ENCODE measurements around the gene MYL2. TPM values are rescaled to one million over a fixed set of nuclear protein-coding genes. Genes with fewer than 3 reads are reported as not detected.

Gene MYL2
- total RNA-seq, 1 donor from 2014 or later, result 20.2 TPM

DNA sequence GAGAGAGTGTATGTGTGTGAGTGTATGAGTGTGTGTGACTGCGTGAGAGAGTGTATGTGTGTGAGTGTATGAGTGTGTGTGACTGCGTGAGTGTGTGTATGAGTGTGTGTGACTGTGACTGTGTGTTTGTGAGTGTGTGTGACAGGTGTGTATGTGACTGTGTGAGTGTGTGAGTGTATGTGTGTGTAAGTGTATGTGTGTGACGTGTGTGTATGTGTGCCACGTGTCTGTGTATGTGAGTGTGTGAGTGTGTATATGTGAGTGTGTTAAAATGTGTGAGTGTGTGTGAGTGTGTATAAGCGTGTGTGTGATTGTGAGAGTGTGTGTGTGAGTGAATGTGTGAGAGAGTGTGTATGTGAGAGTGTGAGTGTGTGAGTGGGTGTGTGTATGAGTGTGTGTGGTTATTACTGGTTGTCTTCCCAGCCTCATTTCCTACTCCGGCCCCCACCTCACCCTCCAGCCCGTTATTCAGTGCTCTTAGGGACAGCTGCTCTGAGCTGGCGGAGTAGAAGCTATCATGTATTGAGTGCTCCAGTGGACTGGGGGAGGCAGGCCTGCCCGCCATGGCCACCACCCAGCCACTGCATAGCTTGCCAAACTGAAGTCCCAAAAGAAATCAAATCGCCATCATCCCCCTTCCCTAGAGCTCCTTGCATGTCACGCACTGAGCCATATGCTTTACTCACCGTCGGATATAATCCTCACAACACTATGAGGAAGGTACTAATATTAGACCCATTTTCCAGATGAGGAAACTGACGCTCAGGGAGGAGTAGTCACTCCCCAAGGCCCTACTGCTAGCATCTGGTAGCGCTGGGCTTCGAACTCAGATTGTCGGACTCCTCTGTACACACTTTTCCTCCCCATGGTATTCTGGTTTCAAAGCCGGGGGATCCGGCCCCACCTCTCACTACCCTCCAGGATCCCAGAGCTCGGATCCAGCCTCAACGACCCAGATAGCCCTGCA lies 10.3 kb upstream of the MYL2 start:
- peak; percentile 56 for DNase-seq (ENCODE audit: low read depth)

GRCh38 chr12:110929818-110930217 lies 9.4 kb upstream of the MYL2 start:
- DNase-seq (ENCODE audit: low read depth), result no peak

DNA sequence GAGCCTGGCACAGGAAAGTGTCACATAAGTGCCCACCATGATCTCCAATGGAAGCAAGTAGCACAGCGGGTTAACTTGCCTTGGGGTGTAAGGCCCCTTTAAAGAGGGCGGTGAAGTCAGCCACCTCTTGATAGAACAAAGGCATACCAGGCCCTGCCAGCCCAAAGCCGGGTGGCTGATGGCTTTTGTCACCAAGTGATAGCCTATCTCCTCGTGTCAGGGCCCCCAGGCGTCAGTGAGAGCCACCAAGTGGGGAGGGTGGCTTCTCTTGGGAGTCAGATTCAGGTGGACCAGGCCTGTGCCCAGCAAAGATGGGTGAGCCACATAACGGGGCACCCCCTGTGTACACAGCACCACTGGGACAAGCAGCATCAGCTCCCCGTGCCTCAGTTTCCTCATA lies 8.3 kb upstream of the MYL2 start:
- no peak for DNase-seq (ENCODE audit: low read depth)

GRCh38 chr12:110927546-110927945 lies 7.2 kb upstream of the MYL2 start:
- DNase-seq (ENCODE audit: low read depth), result no peak

DNA sequence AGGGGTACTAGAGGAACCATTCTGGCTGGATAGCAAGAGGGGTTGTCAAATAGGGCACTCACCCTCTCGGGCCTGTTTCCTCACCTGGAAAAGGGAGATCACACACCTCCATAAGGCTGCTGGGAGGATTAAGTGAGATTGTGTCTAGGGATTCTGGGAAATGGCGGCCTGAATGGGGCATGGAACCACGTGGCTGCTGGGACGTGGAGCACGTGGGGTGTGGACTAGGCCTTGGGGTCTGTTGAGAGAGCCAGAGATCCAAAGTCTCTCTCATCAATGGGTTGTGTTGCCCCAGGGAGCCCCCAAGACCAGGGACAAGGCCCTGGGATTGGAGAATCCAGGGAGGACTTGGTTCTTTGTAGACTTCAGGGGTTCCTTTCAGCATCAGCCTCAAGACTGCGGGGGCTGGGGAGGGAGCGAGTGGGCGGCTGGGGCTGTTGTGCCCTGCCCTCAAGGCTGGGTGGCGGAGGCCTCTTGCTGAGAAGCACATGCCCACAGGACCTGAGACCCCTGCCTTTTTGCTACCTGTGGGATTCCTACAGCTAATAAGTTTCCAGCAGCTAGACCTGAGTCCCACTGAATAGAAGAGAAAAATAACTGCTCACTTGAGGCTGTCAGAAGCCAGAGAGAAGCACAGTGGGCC lies 3.4 kb upstream of the MYL2 start:
- DNase-seq (ENCODE audit: low read depth), result no peak

- DNase-seq (ENCODE audit: low read depth), result no peak
Measured at GRCh38 chr12:110923192-110923591, 2.8 kb upstream of the MYL2 start.

GRCh38 chr12:110922652-110923051 lies 2.3 kb upstream of the MYL2 start:
- DNase-seq (ENCODE audit: low read depth), result no peak

DNA sequence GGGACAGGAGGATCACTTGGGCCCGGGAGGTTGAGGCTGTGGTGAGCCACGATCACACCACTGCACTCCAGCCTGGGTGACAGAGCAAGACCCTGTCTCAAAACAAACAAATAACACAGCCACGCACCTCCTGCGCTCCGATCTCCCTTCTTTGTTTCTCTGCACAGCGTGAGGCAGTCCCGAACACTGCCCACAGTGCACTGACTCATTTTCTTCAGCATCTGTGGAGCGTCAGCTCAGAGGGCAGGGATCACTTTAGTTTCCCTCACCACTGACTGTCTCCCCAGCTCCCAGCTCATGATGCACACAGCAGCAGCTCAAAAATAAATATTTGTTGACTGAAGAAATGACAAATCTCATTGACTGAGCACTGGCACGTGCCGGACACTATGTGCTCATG lies 883 bp upstream of the MYL2 start:
- DNase-seq (ENCODE audit: low read depth), result peak; percentile 67

DNA sequence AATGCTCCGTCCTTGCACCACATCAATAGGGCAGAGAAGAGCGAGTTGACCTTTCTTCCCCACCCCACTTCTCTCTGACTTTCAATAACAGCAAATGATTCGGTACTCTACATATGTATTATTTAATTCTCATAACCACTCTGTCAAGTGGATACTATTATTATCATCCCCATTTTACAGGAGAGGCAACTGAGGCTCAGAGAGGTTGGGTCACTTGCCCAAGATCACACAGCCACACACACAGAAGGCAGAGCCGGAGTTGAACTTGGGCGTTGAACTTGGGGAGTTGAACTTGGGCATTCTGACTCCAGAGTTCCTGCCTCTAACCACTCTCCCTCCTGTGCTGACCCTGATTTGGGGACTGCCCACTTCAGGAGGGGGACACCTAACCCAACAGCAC lies 659 bp downstream of the MYL2 start:
- DNase-seq (ENCODE audit: low read depth), result no peak

DNA sequence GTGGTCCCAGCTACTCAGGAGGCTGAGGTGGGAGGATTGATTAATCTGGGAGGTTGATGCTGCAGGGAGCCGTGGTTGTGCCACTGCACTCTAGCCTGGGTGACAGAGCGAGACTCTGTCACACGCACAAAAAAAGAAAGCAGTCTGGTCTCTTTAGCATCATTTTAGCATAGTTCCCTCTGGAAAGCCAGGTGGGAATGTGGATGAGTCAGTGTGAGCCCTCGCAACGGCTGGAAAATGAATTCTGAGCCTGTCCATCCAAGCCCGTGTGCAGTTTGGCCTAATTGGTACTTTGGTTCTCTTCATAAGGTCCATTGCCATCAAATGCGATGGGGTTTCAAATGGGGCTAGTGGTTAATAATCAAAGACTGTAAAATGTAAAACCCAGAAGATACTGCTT lies 2.4 kb downstream of the MYL2 start:
- no peak for DNase-seq (ENCODE audit: low read depth)

DNA sequence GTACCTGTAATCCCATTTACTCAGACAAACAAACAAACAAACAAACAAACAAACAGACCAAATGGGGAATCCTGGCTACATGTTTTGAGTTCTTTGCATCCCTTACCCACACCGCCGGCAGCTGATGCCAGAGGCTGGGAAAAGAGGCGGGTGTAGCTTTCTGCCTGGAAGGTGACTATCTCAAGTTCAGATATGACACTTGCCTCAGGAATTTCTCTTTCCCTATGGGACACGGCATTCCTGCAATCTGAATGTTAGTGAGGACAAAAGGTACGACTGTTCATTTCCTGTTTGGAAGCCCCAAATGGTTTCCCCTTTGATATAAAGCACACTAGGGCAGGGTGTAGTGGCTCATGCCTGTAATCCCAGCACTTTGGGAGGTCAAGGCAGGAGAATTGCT lies 2.9 kb downstream of the MYL2 start:
- DNase-seq (ENCODE audit: low read depth), result no peak

DNA sequence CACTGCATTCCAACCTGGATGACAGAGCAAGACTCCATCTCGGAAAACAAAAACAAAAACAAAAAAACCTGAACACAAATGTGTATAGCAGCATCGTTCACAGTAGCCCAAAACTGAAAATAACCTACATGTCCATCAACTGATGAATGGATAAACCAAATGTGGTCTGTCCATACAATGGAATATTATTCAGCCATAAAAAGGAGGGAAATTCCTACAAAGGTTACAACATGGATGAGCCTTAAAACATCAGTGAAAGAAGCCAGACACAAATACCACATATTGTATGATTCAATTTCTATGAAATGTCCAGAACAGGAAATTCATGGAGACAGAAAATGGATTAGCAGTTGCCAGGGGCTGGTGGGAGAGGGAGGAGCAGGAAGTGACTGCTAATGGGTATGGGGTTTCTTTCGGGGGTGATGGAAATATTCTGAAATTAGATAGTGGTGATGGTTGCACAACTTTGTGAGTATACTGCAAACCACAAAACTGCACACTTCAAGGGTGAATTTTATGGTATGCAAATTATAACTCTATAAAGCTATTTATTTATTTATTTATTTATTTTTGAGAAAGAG lies 4.0 kb downstream of the MYL2 start:
- DNase-seq (ENCODE audit: low read depth), result no peak

GRCh38 chr12:110913119-110914056 lies 7.0 kb downstream of the MYL2 start:
- no peak for DNase-seq (ENCODE audit: low read depth)

DNA sequence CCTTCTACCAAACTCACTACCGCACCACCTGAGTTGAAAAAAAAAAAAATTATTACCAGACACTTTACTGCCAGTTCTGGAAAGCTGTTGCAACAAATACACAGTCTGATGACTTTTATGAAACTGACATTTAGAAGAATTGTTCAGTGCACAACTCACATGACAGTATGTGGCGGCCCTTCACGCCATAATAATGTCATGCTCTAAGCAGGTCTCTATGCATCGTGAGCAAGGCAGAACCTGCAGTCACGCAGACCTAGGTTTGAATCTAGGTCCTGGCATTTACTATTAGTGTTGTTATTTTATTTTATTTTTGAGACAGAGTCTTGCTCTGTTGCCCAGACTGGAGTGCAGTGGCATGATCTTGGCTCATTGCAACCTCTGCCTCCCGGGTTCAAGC lies 8.1 kb downstream of the MYL2 start:
- DNase-seq (ENCODE audit: low read depth), result no peak

GRCh38 chr12:110908377-110909152 lies 11.8 kb downstream of the MYL2 start:
- no peak for DNase-seq (ENCODE audit: low read depth)

DNA sequence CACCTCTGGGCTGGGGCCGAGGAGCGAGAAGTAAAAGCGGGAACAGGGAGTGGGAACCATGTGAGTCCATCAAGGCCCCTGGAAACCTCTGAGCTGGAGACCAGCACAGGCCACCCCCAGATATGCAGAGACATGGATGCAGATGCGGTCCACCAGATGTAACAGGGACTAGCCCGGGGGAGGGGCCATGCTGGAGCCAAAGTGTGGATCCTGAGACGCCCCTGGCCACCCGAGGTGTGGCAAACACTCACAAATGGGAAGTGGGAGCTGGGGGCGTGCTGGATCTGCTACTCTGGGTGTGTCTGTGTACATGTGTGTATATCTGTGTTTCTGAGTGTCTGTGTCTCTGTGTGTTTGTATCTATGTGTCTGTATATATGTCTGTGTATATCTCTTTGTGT lies 12.8 kb downstream of the MYL2 start:
- no peak for DNase-seq (ENCODE audit: low read depth)

GRCh38 chr12:110906985-110907384 lies 13.4 kb downstream of the MYL2 start:
- no peak for DNase-seq (ENCODE audit: low read depth)

- no peak for DNase-seq (ENCODE audit: low read depth)
Measured at GRCh38 chr12:110906516-110906915, 13.9 kb downstream of the MYL2 start.

DNA sequence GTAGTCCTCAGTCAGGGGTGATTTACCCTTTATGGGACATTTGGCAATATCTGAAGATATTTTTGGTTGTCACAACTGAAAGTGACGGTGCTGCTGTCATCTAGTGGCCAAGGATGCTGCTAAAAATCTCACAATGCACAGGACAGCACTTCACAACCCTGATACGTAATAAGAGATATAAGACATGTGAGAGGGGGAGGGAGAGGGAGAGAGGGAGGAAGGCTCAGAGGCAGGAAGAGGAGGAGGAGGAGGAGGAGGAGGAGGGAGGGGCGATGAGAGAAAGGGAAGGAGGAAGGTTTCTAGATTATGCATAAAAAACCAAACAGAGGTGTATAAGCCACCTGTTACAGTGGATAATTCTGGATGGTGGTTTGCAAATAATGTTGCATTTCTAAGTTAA lies 14.3 kb downstream of the MYL2 start:
- DNase-seq (ENCODE audit: low read depth), result no peak

DNA sequence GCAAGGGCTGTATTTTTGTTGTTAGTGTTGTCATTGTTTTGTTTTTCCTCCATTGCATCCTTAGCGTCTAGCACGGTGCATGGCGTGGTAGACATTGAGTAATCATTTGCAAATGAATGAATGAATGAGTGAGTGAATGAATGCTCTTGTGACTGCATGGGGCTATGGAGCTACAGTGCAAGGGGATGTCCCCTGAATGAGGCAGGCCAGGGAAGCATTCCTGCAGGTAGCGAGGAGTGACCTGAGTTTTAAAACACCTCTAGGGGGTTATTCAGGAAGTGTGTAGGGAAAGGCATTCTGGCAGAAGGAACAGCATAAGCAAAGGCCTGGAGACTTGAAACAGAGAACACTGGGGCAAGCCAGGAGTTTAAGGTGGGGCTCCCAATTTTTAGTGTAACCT lies 16.9 kb downstream of the MYL2 start:
- no peak for DNase-seq (ENCODE audit: low read depth)
